Measurements from ENCODE around the gene ADIPOR1. TPM values are rescaled to one million over a fixed set of nuclear protein-coding genes. Genes with fewer than 3 reads are reported as not detected.

The ADIPOR1 gene
- total RNA-seq, 1 donor from 2014 or later: 59.0 TPM

DNA sequence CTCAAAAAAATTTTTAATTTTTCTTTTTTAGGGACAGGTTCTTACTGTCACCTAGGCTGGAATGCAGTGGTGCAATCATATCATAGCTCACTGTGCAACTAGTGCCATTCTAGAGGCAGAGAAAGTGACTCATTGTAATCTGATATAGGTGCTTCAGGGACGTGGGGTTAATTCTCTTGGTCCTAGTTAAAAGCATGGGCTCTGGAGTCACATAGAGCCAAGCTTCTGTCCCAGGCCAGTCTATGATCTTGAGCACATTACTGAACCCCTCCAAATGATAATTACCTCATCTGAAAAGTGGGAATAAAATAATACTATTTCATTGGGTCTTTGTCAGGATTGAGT, 1.1 kb upstream of the ADIPOR1 start:
- no peak overlapping the region for H3K4me3 ChIP-seq (ENCODE audit: low read depth, low read length)
- no peak for DNase-seq (ENCODE audit: low read depth)
- TF ChIP-seq, protein P1, sequence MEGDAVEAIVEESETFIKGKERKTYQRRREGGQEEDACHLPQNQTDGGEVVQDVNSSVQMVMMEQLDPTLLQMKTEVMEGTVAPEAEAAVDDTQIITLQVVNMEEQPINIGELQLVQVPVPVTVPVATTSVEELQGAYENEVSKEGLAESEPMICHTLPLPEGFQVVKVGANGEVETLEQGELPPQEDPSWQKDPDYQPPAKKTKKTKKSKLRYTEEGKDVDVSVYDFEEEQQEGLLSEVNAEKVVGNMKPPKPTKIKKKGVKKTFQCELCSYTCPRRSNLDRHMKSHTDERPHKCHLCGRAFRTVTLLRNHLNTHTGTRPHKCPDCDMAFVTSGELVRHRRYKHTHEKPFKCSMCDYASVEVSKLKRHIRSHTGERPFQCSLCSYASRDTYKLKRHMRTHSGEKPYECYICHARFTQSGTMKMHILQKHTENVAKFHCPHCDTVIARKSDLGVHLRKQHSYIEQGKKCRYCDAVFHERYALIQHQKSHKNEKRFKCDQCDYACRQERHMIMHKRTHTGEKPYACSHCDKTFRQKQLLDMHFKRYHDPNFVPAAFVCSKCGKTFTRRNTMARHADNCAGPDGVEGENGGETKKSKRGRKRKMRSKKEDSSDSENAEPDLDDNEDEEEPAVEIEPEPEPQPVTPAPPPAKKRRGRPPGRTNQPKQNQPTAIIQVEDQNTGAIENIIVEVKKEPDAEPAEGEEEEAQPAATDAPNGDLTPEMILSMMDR (conservative IDR thresholded peaks at IDR 0.05; ENCODE audit: low read depth, low read length): no peak

DNA sequence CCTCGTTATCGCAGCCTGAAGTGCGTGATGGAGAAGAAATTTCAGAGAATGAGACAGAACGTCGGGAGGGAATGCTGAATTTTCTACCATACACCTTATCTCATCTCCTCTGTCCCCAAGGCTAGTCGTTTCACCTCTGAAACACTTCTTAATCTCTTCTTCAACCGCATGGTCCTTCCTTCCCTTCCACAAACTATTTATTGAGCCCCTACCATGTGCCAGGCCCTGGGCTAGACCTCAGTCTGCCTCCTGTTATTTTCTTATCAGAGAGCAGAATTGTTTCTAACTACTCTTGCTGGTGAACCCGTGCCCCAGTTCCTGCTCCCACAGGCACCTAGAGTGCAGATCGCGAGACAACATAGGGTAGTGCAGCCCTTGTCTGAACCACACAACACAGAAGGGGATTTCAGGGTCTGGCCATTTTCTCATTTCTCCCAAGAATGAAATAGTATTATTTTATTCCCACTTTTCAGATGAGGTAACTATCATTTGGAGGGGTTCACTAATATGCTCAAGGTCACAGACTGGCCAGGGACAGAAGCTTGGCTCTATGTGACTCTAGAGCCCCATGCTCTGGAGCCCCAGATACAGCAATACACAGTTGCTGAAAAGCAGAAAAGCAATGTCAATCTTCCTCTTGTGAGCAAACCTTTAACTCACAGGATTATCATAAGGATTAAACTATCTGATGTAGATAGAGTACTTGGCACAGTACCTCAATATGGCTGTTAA, 598 bp upstream of the ADIPOR1 start:
- H3K4me3 ChIP-seq (ENCODE audit: low read depth, low read length): peak overlapping the region; percentile 93
- TF ChIP-seq, protein P1 (conservative IDR thresholded peaks at IDR 0.05; ENCODE audit: low read depth, low read length): no peak
- no peak for DNase-seq (ENCODE audit: low read depth)

DNA sequence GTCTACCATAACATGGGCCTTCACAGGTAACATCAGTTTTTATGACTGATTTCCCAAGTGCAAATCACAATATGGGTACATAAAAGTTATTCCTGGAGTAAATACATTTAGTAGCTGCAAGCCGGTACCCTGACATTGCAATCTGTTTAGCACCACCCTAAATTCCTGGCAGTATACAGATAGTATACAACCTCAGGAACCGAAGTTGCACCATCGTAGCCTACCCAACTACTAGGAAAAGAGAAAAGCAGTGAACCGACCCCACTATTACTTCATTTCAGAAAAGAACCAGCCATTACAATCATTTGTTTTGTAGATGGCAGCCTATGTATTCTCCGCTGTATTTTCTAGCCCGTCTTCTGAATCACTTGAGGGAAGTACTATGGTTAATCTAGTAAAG, 1.1 kb downstream of the ADIPOR1 start:
- DNase-seq (ENCODE audit: low read depth): no peak
- H3K4me3 ChIP-seq (ENCODE audit: low read depth, low read length): peak overlapping the region; percentile 93
- TF ChIP-seq, protein P1 (conservative IDR thresholded peaks at IDR 0.05; ENCODE audit: low read depth, low read length): no peak

DNA sequence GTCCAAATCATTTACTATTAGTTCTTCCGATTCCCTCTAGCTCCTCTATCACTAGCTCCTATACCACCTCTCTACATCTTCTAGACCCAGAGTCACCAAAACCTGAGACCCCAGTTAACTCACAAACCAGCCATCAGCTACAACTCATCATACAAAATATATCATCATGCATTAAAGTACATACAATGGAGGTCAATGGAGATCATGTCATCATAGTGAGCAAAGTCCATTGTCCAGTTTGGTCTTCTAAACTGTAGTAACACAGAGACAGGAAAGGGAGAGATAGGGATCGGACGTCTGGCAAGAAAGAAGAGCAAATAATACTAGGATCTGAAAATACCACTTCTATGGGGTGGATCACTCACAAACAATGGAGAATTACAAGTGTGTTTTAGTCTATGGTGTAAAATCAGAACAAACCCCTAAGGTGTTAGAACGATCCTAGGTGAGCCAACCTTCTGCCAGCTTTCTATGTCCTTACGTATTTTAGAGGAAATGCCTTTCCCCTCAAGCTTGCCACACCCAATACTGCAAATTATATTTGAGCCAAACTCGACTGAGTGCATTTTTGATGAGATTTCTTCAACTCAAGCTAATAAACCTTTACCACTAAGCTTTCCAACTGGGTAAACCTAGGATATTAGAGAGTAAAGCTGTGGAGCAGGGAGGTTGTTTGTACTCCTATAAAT, 3.9 kb downstream of the ADIPOR1 start:
- no peak overlapping the region for H3K4me3 ChIP-seq (ENCODE audit: low read depth, low read length)
- no peak for DNase-seq (ENCODE audit: low read depth)

DNA sequence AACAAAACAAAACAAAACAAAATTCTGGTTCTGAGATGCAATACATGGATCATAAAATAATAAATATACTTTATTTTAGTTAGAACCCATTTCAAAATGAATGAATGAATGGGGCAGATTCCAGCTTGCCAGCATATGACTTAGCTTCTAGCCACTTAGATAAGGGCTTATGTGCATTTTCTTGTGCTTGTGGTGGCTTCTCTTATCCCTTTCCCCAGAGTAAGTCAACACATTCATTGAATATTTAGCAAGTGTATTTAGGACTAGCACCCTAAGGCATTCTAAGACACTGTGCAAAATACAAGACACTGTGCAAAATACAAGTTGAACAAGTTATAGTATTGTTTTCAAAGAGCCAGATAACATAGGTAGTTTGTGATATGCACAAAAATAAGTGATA, 4.7 kb downstream of the ADIPOR1 start:
- TF ChIP-seq, protein P1 (conservative IDR thresholded peaks at IDR 0.05; ENCODE audit: low read depth, low read length): no peak
- DNase-seq (ENCODE audit: low read depth): no peak
- H3K4me3 ChIP-seq (ENCODE audit: low read depth, low read length): no peak overlapping the region

More for the DNA sequence above, 3.9 kb downstream of the ADIPOR1 start:
- TF ChIP-seq, protein P1 (conservative IDR thresholded peaks at IDR 0.05; ENCODE audit: low read depth, low read length): no peak

DNA sequence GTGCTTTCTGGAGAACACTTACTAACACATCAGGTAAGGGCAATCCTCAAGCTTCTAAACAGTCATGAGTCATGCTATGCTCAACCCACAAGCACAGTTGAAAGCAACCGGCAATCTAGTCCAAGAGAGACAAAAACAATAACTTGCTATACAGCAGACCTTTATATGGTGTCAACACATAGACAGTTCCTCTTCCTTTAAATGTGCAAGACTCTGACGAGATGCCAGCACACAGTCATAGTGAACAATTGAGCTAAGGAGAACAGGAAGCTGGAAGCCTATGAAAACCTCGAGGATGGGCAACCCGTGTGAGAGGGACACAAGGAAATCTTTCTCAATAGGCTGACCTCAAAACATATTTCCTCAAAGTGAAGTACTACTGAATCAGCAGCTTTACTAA, 5.3 kb downstream of the ADIPOR1 start:
- TF ChIP-seq, protein P1 (conservative IDR thresholded peaks at IDR 0.05; ENCODE audit: low read depth, low read length): no peak
- DNase-seq (ENCODE audit: low read depth): no peak
- H3K4me3 ChIP-seq (ENCODE audit: low read depth, low read length): no peak overlapping the region
